Neural cell (in vitro differentiated cells): ENCODE results near the gene GABRB1. TPM values are rescaled to one million over a fixed set of nuclear protein-coding genes. Genes with fewer than 3 reads are reported as not detected.

Source experiments
- H2AFZ ChIP-seq: fragments of 200-600, 300-800 bp; sonication (generic), shearing (Covaris generic); 2 replicates; pipeline ENCODE4 v1.6.0; 2014; ENCODE audit warnings: low read depth, mild to moderate bottlenecking, antibody characterized with exemption, low read length, moderate library complexity
- H3F3A ChIP-seq: fragments of 200-600 bp; shearing (Covaris generic); 2 replicates; pipeline ENCODE4 v1.6.1; 2016; ENCODE audit warnings: mild to moderate bottlenecking, moderate library complexity, mixed read lengths, antibody characterized with exemption, low read length; ENCODE audit not compliant: insufficient read depth, poor library complexity, severe bottlenecking
- H3K27ac ChIP-seq: fragments of 200-600, 300-800 bp; sonication (generic), shearing (Covaris generic); 2 replicates; pipeline ENCODE4 v1.5.1; 2014; ENCODE audit warnings: mild to moderate bottlenecking, low read length, moderate library complexity
- H3K27me3 ChIP-seq: fragments of 300-800, 200-600 bp; sonication (generic), shearing (Covaris generic); 2 replicates; pipeline ENCODE4 v1.6.0; 2014; ENCODE audit warnings: mild to moderate bottlenecking, low read depth, low read length, moderate library complexity; ENCODE audit not compliant: insufficient read depth
- H3K36me3 ChIP-seq: fragments of 300-800, 200-600 bp; sonication (generic), shearing (Covaris generic); 2 replicates; pipeline ENCODE4 v1.5.1; 2014; ENCODE audit warnings: mild to moderate bottlenecking, antibody characterized with exemption, low read length, moderate library complexity; ENCODE audit not compliant: insufficient read depth
- H3K4me2 ChIP-seq: fragments of 300-800, 200-600 bp; sonication (generic), shearing (Covaris generic); 2 replicates; pipeline ENCODE4 v1.6.0; 2014; ENCODE audit warnings: mild to moderate bottlenecking, low read length
- H3K4me3 ChIP-seq: fragments of 300-800, 200-600 bp; sonication (generic), shearing (Covaris generic); 2 replicates; pipeline ENCODE4 v1.5.1; 2014; ENCODE audit warnings: mild to moderate bottlenecking, low read length, moderate library complexity
- H3K79me2 ChIP-seq: fragments of 200-600 bp; shearing (Covaris generic); replicated peaks from 2 replicates; pipeline ENCODE4 v1.6.0; 2014; ENCODE audit warnings: mild to moderate bottlenecking, low read length, moderate library complexity; ENCODE audit not compliant: insufficient read depth
- H3K9ac ChIP-seq: fragments of 300-800, 200-600 bp; sonication (generic), shearing (Covaris generic); 2 replicates; pipeline ENCODE4 v1.6.1; 2016; ENCODE audit warnings: mild to moderate bottlenecking, low read length, mixed read lengths
- H3K9me2 ChIP-seq: fragments of 200-600 bp; shearing (Covaris generic); 2 replicates; pipeline ENCODE4 v1.6.1; 2016; ENCODE audit warnings: mild to moderate bottlenecking, low read length, mixed read lengths; ENCODE audit not compliant: insufficient read depth
- H3K9me3 ChIP-seq: fragments of 200-600, 300-800 bp; sonication (generic), shearing (Covaris generic); 2 replicates; pipeline ENCODE4 v1.6.1; 2016; ENCODE audit warnings: mild to moderate bottlenecking, mixed run types, low read length, moderate library complexity, mixed read lengths
- H4K20me1 ChIP-seq: fragments of 200-600 bp; shearing (Covaris generic); 2 replicates; pipeline ENCODE4 v1.6.1; 2016; ENCODE audit warnings: mild to moderate bottlenecking, mixed run types; ENCODE audit not compliant: insufficient read depth
- CTCF ChIP-seq: fragments of 450-650 bp; IDR thresholded peaks from 2 replicates; pipeline ENCODE4 v1.5.1; 2014; ENCODE audit warnings: antibody characterized with exemption, mild to moderate bottlenecking, moderate library complexity; ENCODE audit not compliant: poor library complexity, severe bottlenecking
- EP300 ChIP-seq: fragments of 450-650 bp; conservative IDR thresholded peaks from 2 replicates; pipeline ENCODE4 v1.6.1; 2014; ENCODE audit warnings: antibody characterized with exemption, mild to moderate bottlenecking, moderate library complexity; ENCODE audit not compliant: poor library complexity, severe bottlenecking
- EZH2 ChIP-seq: fragments of 200-600, 300-800 bp; shearing (Covaris generic), sonication (generic); IDR thresholded peaks from 2 replicates; pipeline ENCODE4 v1.6.1; 2014; ENCODE audit warnings: antibody characterized with exemption, low read length, borderline replicate concordance, mild to moderate bottlenecking; ENCODE audit not compliant: insufficient read depth, poor library complexity, severe bottlenecking
- MXI1 ChIP-seq: fragments of 450-650 bp; conservative IDR thresholded peaks from 2 replicates; pipeline ENCODE4 v1.6.1; 2014; ENCODE audit warnings: antibody characterized with exemption, mild to moderate bottlenecking; ENCODE audit not compliant: poor library complexity, severe bottlenecking
- POLR2AphosphoS5 ChIP-seq: IDR thresholded peaks from 2 replicates; pipeline ENCODE4 v1.6.1; 2012
- RAD21 ChIP-seq: fragments of 450-650 bp; conservative IDR thresholded peaks from 2 replicates; pipeline ENCODE4 v1.6.1; 2014; ENCODE audit warnings: antibody characterized with exemption, mild to moderate bottlenecking, moderate library complexity
- REST ChIP-seq: IDR thresholded peaks from 2 replicates; pipeline ENCODE4 v1.6.1; 2012; ENCODE audit warnings: borderline replicate concordance
- SMC3 ChIP-seq: fragments of 450-650 bp; conservative IDR thresholded peaks from 2 replicates; pipeline ENCODE4 v1.6.1; 2014; ENCODE audit warnings: antibody characterized with exemption, mild to moderate bottlenecking, moderate library complexity; ENCODE audit not compliant: poor library complexity
- TAF1 ChIP-seq: IDR thresholded peaks from 2 replicates; pipeline ENCODE4 v1.6.1; 2012; ENCODE audit warnings: low read depth
- polyA plus RNA-seq: library from polyadenylated mRNA; depleted of rRNA; stranded (reverse); fragments of >200 nt; gene quantifications from 2 replicates; pipeline ENCODE4 v1.2.3, GENCODE V29; 2014

The GABRB1 gene
- polyA plus RNA-seq, 1 donor from 2014 or later = 1.0 TPM

GRCh38 chr4:47239649-47240048 lies 208.3 kb downstream of the GABRB1 start:
- H3K9me3 ChIP-seq = no peaks in the 10 kb centered on the region
- H3K9me2 ChIP-seq = no peaks in the 10 kb centered on the region
- H3K27ac ChIP-seq = no peak overlapping the region
- H3K4me2 ChIP-seq = no peak overlapping the region
- no peak overlapping the region for H2AFZ ChIP-seq
- H3K36me3 ChIP-seq = no peaks in the 10 kb centered on the region
- no peak overlapping the region for H3K4me3 ChIP-seq
- no peaks in the 10 kb centered on the region for H3F3A ChIP-seq
- TF ChIP-seq CTCF (no peak), EZH2 (no peak), MXI1 (no peak), TAF1 (no peak), RAD21 (no peak), EP300 (no peak), SMC3 (no peak), POLR2AphosphoS5 (no peak), REST (no peak)
- H3K9ac ChIP-seq = no peak overlapping the region
- H4K20me1 ChIP-seq = no peaks in the 10 kb centered on the region
- no peaks in the 10 kb centered on the region for H3K79me2 ChIP-seq
- no peaks in the 10 kb centered on the region for H3K27me3 ChIP-seq

GRCh38 chr4:47251348-47252135 lies 220.2 kb downstream of the GABRB1 start:
- H3K4me2 ChIP-seq = no peak overlapping the region
- no peak overlapping the region for H2AFZ ChIP-seq
- no peak overlapping the region for H3K9ac ChIP-seq
- H4K20me1 ChIP-seq = no peaks in the 10 kb centered on the region
- no peak overlapping the region for H3K27ac ChIP-seq
- no peaks in the 10 kb centered on the region for H3K9me3 ChIP-seq
- no peaks in the 10 kb centered on the region for H3F3A ChIP-seq
- no peaks in the 10 kb centered on the region for H3K27me3 ChIP-seq
- TF ChIP-seq CTCF = no peak
- TF ChIP-seq TAF1 = no peak
- TF ChIP-seq EP300 = no peak
- no peak for TF ChIP-seq RAD21
- no peak for TF ChIP-seq SMC3
- no peak for TF ChIP-seq MXI1
- no peaks in the 10 kb centered on the region for H3K79me2 ChIP-seq
- H3K36me3 ChIP-seq = no peaks in the 10 kb centered on the region
- no peak overlapping the region for H3K4me3 ChIP-seq
- H3K9me2 ChIP-seq = no peaks in the 10 kb centered on the region
